Liver (tissue), 3 donors: ENCODE data around the gene DNM3.

Experiments
- ATF3 ChIP-seq: IDR thresholded peaks from 2 replicates; pipeline ENCODE4 v1.6.1; 2016; ENCODE audit warnings: antibody characterized with exemption
- CTCF ChIP-seq: fragments of 150-350 bp; IDR thresholded peaks from 2 replicates; pipeline ENCODE4 v1.5.1; 2017; ENCODE audit warnings: improper control_type of control experiment, low read depth, low read length; ENCODE audit not compliant: missing input control
- EGR1 ChIP-seq, 2 donors: IDR thresholded peaks; 2 replicates each; pipeline ENCODE4 v1.6.1; 2016 to 2018; ENCODE audit warnings: antibody characterized with exemption in 2 of 2, low read depth in 2 of 2
- FOXA1 ChIP-seq: IDR thresholded peaks from 2 replicates; pipeline ENCODE4 v1.6.1; 2016; ENCODE audit warnings: antibody characterized with exemption
- GABPA ChIP-seq, 2 donors: IDR thresholded peaks in 1 of 2; conservative IDR thresholded peaks in 1 of 2; 2 replicates each; pipeline ENCODE4 v1.6.1; 2016; ENCODE audit warnings: antibody characterized with exemption in 2 of 2, mild to moderate bottlenecking in 1 of 2, moderate library complexity in 1 of 2
- REST ChIP-seq: IDR thresholded peaks from 2 replicates; pipeline ENCODE4 v1.6.1; 2016; ENCODE audit warnings: antibody characterized with exemption, mild to moderate bottlenecking
- SP1 ChIP-seq: IDR thresholded peaks from 2 replicates; pipeline ENCODE4 v1.6.1; 2018; ENCODE audit warnings: antibody characterized with exemption, mild to moderate bottlenecking
- TAF1 ChIP-seq: conservative IDR thresholded peaks from 2 replicates; pipeline ENCODE4 v1.6.1; 2016; ENCODE audit warnings: antibody characterized with exemption, mild to moderate bottlenecking
- YY1 ChIP-seq: IDR thresholded peaks from 2 replicates; pipeline ENCODE4 v1.6.1; 2016; ENCODE audit warnings: antibody characterized with exemption, mild to moderate bottlenecking
- donor health status: healthy.
- donor health status: healthy.

GRCh38 chr1:171929121-171929520, 87.8 kb downstream of the DNM3 start:
- TF ChIP-seq EGR1 (IDR thresholded peaks at IDR 0.05; ENCODE audit: low read depth in 2 of 2): no peak
- no peak for TF ChIP-seq ATF3
- no peak for TF ChIP-seq CTCF
- TF ChIP-seq REST: no peak
- no peak for TF ChIP-seq FOXA1
- TF ChIP-seq TAF1: no peak
- no peak for TF ChIP-seq YY1
- no peak for TF ChIP-seq SP1
- TF ChIP-seq GABPA (IDR thresholded peaks at IDR 0.05 in 1 of 2, conservative IDR thresholded peaks at IDR 0.05 in 1 of 2): no peak
